H1 (cell line): ENCODE measurements around the gene UBE2H. TPM values are rescaled to one million over a fixed set of nuclear protein-coding genes. Genes with fewer than 3 reads are reported as not detected.

Experiments used
- CHD7 ChIP-seq: fragments of 300-600 bp; sonication (generic); IDR thresholded peaks from 2 replicates; pipeline ENCODE4 v1.7.1; 2012; ENCODE audit warnings: low read length, moderate library complexity, mild to moderate bottlenecking, inconsistent platforms; ENCODE audit not compliant: insufficient replicate concordance
- GABPA ChIP-seq: IDR thresholded peaks from 2 replicates; pipeline ENCODE4 v1.6.1; 2011; ENCODE audit warnings: mild to moderate bottlenecking, low read length, moderate library complexity, borderline replicate concordance; ENCODE audit not compliant: insufficient read depth
- JUND ChIP-seq: IDR thresholded peaks from 2 replicates; pipeline ENCODE4 v1.6.1; 2011; ENCODE audit warnings: mild to moderate bottlenecking, improper control_type of control experiment, low read length
- KDM1A ChIP-seq: fragments of 200-600, 300-600 bp; sonication (generic); IDR thresholded peaks from 2 replicates; pipeline ENCODE4 v1.7.1; 2016; ENCODE audit warnings: mild to moderate bottlenecking, low read length, borderline replicate concordance
- RBBP5 ChIP-seq: IDR thresholded peaks from 2 replicates; pipeline ENCODE4 v1.7.1; 2012; ENCODE audit warnings: low read depth, mild to moderate bottlenecking, inconsistent platforms, low read length, moderate library complexity, borderline replicate concordance
- SIN3A ChIP-seq, 2 experiments: IDR thresholded peaks in 1 of 2; conservative IDR thresholded peaks in 1 of 2; 2 replicates each; pipeline ENCODE4 v1.6.1; 2011 to 2012; ENCODE audit warnings: low read length in 2 of 2, improper control_type of control experiment in 1 of 2, low read depth in 1 of 2, mild to moderate bottlenecking in 1 of 2
- polyA plus RNA-seq, 7 experiments: library from polyadenylated mRNA; depleted of rRNA in 3 of 7; stranded (reverse) in 5 of 7; unstranded in 2 of 7; fragments of >200 nt in 5 of 7; fragments of 200-250 nt in 2 of 7; gene quantifications; 1 replicate in 5 of 7; 2 replicates in 1 of 7; 4 replicates in 1 of 7; pipeline versions ENCODE4 v1.2.1 to v1.2.3, GENCODE V29; 2011 to 2013; ENCODE audit warnings: missing spikeins in 2 of 7, mixed read lengths in 2 of 7
- total RNA-seq: library from RNA; stranded (reverse); fragmentation: NEBNext Ultra II Directional; extraction: Animal tissue kit (Norgen Biotek cat#: 25700); gene quantifications from 2 replicates; pipeline ENCODE4 v1.2.1, GENCODE V29; 2021

The UBE2H gene
- total and polyA plus RNA-seq, 2 of the 8 experiments (the other 6 are each of a cell fraction or from before 2014, with no cell fraction given): 30.6 to 62.2 TPM

DNA sequence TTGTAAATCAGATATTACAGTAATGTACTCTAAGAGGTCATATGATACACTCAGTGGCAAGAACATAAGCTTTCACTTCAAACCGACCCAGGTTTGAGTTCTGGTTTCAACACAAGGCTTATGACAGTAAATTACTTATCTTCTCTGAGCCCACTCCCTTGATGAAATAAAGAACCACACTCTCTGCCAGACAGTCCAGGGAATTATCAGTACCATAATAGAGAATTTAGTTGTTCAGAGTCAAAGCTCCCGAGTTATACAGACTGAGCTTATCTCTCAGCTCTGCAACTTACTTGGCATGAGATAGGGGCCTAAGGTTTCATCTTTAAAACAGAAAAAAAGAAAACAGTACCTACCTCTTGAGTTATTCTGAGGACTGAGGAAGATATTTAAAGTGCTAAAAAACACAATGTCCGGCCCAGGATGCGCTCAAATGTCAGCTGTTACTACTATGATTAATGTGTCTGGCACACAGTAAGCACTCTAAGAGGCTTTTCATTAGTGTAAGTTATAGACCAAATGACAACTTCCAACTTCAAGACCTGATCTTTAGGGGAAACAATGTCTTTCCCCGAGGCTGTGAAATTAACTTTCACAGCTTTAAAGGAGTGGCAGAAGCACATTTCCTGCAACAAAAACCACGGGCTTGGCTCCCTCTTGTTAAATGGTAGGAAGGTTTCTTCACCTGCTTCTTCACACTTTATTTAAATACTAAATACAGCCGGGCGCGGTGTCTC is 38.1 kb downstream of the UBE2H start (continued):
- TF ChIP-seq CHD7 (no peak), JUND (no peak), GABPA (no peak), SIN3A (conservative IDR thresholded peaks at IDR 0.05 in 1 of 2, IDR thresholded peaks at IDR 0.05 in 1 of 2; ENCODE audit: low read depth in 1 of 2, low read length in 2 of 2) (no peak), RBBP5 (no peak), KDM1A (no peak)
- TF ChIP-seq, all 59 proteins: peak for 0
